K562 (cell line): ENCODE data around the gene CIB1. TPM values are rescaled to one million over a fixed set of nuclear protein-coding genes. Genes with fewer than 3 reads are reported as not detected.

Source experiments
- CHD1 ChIP-seq: fragments of 200-600 bp; sonication (generic); IDR thresholded peaks from one replicate; pipeline ENCODE4 v1.6.1; 2012; ENCODE audit warnings: mild to moderate bottlenecking, moderate library complexity, low read length, inconsistent platforms
- CHD4 ChIP-seq: fragments of 200-600 bp; sonication (generic); IDR thresholded peaks from 3 replicates; pipeline ENCODE4 v1.6.1; 2012; ENCODE audit warnings: low read depth, mild to moderate bottlenecking, mixed read lengths, low read length, inconsistent platforms; ENCODE audit not compliant: insufficient read depth, insufficient replicate concordance, poor library complexity, severe bottlenecking
- COPS2 ChIP-seq: fragments of 450-650 bp; conservative IDR thresholded peaks from 2 replicates; pipeline ENCODE4 v1.6.1; 2016; ENCODE audit warnings: mild to moderate bottlenecking, moderate library complexity
- DIDO1 ChIP-seq: fragments of 450-650 bp; IDR thresholded peaks from 2 replicates; pipeline ENCODE4 v1.6.1; 2016; ENCODE audit warnings: low read depth, missing biosample characterization, missing genetic modification characterization
- HMGN3 ChIP-seq: IDR thresholded peaks from 2 replicates; pipeline ENCODE4 v1.6.1; 2011; ENCODE audit warnings: borderline replicate concordance, low read depth, mild to moderate bottlenecking, mixed read lengths, low read length; ENCODE audit not compliant: insufficient read length; ENCODE audit errors: extremely low read depth
- LEF1 ChIP-seq: fragments of 450-650 bp; IDR thresholded peaks from 2 replicates; pipeline ENCODE4 v1.6.1; 2016; ENCODE audit warnings: mild to moderate bottlenecking
- MBD2 ChIP-seq: sonication (generic); IDR thresholded peaks from 2 replicates; pipeline ENCODE4 v1.6.1; 2016; ENCODE audit warnings: low read depth, borderline replicate concordance
- NFXL1 ChIP-seq: fragments of 450-650 bp; formaldehyde crosslinking; IDR thresholded peaks from 2 replicates; pipeline ENCODE4 v1.4.0; 2021; ENCODE audit warnings: mild to moderate bottlenecking
- SMAD2 ChIP-seq: fragments of 150-350 bp; IDR thresholded peaks from 2 replicates; pipeline ENCODE4 v1.6.1; 2014; ENCODE audit warnings: low read depth, mild to moderate bottlenecking, low read length
- SRF ChIP-seq, 2 experiments: fragments of 250-450, 450-650 bp in 1 of 2; sonication (Bioruptor Pico) in 1 of 2; sonication (generic) in 1 of 2; formaldehyde crosslinking; IDR thresholded peaks; 2 replicates each; pipeline versions ENCODE4 v1.5.0 to v1.5.1; 2020 to 2022; ENCODE audit warnings: mild to moderate bottlenecking in 1 of 2, missing genetic modification reagents in 1 of 2
- TBP ChIP-seq: optimal IDR thresholded peaks from 2 replicates; pipeline ENCODE3; 2011; ENCODE audit warnings: low read depth, low read length, improper control_type of control experiment
- THRAP3 ChIP-seq: fragments of 450-650 bp; IDR thresholded peaks from 2 replicates; pipeline ENCODE4 v1.6.1; 2016; ENCODE audit warnings: mild to moderate bottlenecking, inconsistent platforms, borderline replicate concordance
- XRCC4 ChIP-seq: IDR thresholded peaks from one replicate; pipeline ENCODE4 v1.6.1; 2011; ENCODE audit not compliant: insufficient read depth, insufficient read length; ENCODE audit errors: extremely low read depth
- polyA plus RNA-seq, 8 experiments: library from polyadenylated mRNA; depleted of rRNA in 4 of 8; stranded (reverse) in 5 of 8; unstranded in 3 of 8; fragments of >200 nt; fragmentation: Nextera tagmentation in 2 of 8; fragmentation: Illumina TruSeq in 1 of 8; extraction: Ambion mirVana in 2 of 8; extraction: Trizol in 1 of 8; gene quantifications; 2 replicates each; pipeline versions ENCODE4 v1.2.1 to v1.2.3, GENCODE V29; 2011 to 2014; ENCODE audit warnings: inconsistent platforms in 1 of 8, missing spikeins in 1 of 8
- total RNA-seq, 7 experiments: library from RNA; depleted of rRNA in 6 of 7; stranded (reverse); fragments of >200 nt in 6 of 7; fragmentation: Illumina TruSeq in 2 of 7; extraction: Trizol in 2 of 7; gene quantifications; 2 replicates each; pipeline versions ENCODE4 v1.2.1 to v1.2.3, GENCODE V29; 2011 to 2021; ENCODE audit warnings: low replicate concordance in 1 of 7
- TF ChIP-seq, protein P1 (sequence below): fragments of 450-650 bp; IDR thresholded peaks from 2 replicates; pipeline ENCODE4 v1.6.1; 2016; ENCODE audit warnings: borderline replicate concordance
- TF ChIP-seq, protein P2 (sequence below): IDR thresholded peaks from 2 replicates; pipeline ENCODE4 v1.6.1; 2011; ENCODE audit warnings: borderline replicate concordance, low read depth, mild to moderate bottlenecking, moderate library complexity, low read length; ENCODE audit not compliant: insufficient read depth, poor library complexity, severe bottlenecking
- TF ChIP-seq, protein P3 (sequence below): fragments of 450-650 bp; formaldehyde crosslinking; conservative IDR thresholded peaks from 2 replicates; pipeline ENCODE4 v1.4.0; 2022; ENCODE audit warnings: mild to moderate bottlenecking, missing genetic modification characterization
- TF ChIP-seq, protein P4 (sequence below): IDR thresholded peaks from 2 replicates; pipeline ENCODE4 v1.6.1; 2012; ENCODE audit warnings: low read depth, low read length, improper control_type of control experiment, borderline replicate concordance
- TF ChIP-seq, protein P5 (sequence below): sonication (generic); formaldehyde crosslinking; IDR thresholded peaks from 2 replicates; pipeline ENCODE4 v1.8.1; 2023; ENCODE audit warnings: mild to moderate bottlenecking, missing genetic modification reagents

Gene CIB1
- total and polyA plus RNA-seq, 9 of the 15 experiments (the other 6 are each of a cell fraction or from before 2014, with no cell fraction given), result 14.9 to 136 (median 64.5) TPM

DNA sequence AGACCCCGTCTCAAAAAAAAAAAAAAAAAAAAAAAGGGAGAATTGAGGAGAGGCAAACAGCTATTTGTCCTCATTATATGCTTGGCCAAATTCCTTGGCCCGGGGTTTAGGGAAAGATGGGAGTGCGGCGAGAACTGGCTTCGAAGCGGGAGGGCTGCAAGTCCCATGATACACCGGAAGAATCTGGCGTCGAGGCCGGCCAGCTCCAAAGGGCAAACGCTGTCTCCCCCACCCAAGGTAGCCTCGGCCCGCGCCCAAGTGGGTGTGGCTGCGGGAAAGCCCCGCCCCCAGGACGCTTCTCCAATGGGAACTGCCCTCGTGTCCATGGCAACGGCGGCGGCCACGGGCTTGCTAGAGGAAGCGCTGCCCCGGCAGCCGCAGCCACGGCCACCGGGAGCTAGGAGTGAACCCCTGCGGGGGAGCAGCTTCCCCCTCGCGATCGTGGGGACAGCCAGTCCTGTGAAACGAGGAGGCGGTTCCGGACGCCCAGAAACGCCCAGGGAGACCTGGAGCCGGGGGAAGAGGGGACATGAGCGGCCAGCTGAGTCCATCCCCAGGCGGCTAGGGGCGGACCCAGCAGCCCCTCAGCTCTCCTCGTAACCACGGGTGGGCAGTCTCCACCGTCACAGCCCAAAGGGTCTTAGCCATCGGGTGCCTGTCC lies 15.6 kb upstream of the CIB1 start, which contains the start of gene TTLL13 (continued):
- TF ChIP-seq, protein P1, sequence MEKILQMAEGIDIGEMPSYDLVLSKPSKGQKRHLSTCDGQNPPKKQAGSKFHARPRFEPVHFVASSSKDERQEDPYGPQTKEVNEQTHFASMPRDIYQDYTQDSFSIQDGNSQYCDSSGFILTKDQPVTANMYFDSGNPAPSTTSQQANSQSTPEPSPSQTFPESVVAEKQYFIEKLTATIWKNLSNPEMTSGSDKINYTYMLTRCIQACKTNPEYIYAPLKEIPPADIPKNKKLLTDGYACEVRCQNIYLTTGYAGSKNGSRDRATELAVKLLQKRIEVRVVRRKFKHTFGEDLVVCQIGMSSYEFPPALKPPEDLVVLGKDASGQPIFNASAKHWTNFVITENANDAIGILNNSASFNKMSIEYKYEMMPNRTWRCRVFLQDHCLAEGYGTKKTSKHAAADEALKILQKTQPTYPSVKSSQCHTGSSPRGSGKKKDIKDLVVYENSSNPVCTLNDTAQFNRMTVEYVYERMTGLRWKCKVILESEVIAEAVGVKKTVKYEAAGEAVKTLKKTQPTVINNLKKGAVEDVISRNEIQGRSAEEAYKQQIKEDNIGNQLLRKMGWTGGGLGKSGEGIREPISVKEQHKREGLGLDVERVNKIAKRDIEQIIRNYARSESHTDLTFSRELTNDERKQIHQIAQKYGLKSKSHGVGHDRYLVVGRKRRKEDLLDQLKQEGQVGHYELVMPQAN, result 0 out of 2 replicates have a peak, but pooled peaks have one; percentile 49
- TF ChIP-seq, protein P2, sequence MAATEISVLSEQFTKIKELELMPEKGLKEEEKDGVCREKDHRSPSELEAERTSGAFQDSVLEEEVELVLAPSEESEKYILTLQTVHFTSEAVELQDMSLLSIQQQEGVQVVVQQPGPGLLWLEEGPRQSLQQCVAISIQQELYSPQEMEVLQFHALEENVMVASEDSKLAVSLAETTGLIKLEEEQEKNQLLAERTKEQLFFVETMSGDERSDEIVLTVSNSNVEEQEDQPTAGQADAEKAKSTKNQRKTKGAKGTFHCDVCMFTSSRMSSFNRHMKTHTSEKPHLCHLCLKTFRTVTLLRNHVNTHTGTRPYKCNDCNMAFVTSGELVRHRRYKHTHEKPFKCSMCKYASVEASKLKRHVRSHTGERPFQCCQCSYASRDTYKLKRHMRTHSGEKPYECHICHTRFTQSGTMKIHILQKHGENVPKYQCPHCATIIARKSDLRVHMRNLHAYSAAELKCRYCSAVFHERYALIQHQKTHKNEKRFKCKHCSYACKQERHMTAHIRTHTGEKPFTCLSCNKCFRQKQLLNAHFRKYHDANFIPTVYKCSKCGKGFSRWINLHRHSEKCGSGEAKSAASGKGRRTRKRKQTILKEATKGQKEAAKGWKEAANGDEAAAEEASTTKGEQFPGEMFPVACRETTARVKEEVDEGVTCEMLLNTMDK, result no peak
- TF ChIP-seq CHD4, result no peak
- TF ChIP-seq THRAP3, result no peak
- peak; percentile 49 for TF ChIP-seq HMGN3
- TF ChIP-seq TBP, result no peak
- TF ChIP-seq COPS2, result no peak
- TF ChIP-seq, protein P3, sequence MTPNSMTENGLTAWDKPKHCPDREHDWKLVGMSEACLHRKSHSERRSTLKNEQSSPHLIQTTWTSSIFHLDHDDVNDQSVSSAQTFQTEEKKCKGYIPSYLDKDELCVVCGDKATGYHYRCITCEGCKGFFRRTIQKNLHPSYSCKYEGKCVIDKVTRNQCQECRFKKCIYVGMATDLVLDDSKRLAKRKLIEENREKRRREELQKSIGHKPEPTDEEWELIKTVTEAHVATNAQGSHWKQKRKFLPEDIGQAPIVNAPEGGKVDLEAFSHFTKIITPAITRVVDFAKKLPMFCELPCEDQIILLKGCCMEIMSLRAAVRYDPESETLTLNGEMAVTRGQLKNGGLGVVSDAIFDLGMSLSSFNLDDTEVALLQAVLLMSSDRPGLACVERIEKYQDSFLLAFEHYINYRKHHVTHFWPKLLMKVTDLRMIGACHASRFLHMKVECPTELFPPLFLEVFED (CRISPR knock-in tag), result no peak
- TF ChIP-seq XRCC4, result no peak
- peak in 1 of 2 experiments; percentile 33; a peak in 1 of 4 replicates for TF ChIP-seq SRF (CRISPR knock-in tag; IDR thresholded peaks at IDR 0.05)
- TF ChIP-seq DIDO1 (tag), result no peak
- TF ChIP-seq SMAD2, result no peak
- TF ChIP-seq CHD1, result no peak
- no peak for TF ChIP-seq MBD2
- TF ChIP-seq, protein P4, sequence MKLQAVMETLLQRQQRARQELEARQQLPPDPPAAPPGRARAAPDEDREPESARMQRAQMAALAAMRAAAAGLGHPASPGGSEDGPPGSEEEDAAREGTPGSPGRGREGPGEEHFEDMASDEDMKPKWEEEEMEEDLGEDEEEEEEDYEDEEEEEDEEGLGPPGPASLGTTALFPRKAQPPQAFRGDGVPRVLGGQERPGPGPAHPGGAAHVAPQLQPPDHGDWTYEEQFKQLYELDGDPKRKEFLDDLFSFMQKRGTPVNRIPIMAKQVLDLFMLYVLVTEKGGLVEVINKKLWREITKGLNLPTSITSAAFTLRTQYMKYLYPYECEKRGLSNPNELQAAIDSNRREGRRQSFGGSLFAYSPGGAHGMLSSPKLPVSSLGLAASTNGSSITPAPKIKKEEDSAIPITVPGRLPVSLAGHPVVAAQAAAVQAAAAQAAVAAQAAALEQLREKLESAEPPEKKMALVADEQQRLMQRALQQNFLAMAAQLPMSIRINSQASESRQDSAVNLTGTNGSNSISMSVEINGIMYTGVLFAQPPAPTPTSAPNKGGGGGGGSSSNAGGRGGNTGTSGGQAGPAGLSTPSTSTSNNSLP, result no peak
- no peak for TF ChIP-seq NFXL1 (CRISPR knock-in tag)
- TF ChIP-seq, protein P5, sequence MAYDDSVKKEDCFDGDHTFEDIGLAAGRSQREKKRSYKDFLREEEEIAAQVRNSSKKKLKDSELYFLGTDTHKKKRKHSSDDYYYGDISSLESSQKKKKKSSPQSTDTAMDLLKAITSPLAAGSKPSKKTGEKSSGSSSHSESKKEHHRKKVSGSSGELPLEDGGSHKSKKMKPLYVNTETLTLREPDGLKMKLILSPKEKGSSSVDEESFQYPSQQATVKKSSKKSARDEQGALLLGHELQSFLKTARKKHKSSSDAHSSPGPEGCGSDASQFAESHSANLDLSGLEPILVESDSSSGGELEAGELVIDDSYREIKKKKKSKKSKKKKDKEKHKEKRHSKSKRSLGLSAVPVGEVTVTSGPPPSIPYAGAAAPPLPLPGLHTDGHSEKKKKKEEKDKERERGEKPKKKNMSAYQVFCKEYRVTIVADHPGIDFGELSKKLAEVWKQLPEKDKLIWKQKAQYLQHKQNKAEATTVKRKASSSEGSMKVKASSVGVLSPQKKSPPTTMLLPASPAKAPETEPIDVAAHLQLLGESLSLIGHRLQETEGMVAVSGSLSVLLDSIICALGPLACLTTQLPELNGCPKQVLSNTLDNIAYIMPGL (CRISPR knock-in tag), result no peak
- TF ChIP-seq LEF1, result no peak
